ENCODE measurements around the gene C19orf81.

C19orf81 gene

DNA sequence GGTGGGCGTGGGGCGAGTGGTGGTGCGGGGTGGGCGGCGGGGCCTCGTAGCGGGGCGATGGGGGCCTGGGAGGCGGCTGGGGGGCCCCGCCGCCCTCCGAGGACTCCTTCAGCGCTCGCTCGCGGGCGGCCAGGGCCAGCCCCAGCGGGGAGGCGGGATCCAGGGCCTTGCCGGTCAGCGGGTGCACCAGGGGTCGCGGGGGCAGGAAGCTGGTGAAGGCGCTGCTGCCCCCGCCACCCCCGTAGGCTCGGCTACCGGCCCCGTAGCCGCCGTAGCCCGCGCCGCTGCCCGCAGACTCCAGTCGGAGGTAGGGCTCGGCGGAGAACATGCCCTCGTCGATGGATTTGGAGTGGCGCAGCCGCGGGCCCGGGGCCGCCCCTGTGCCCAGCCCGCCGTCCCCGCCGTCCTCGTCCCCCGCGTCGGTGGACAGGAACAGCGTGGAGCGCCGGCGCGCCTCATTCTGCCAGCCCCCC is 18.6 kb downstream of the C19orf81 start:
- H3K4me3 ChIP-seq (ENCODE audit: low read depth, low read length): no peak overlapping the region
- ChIA-PET CTCF (interaction anchor here (0.9 to 3.1 kb wide), 2 partner anchors 18 to 115 kb away, joined by 3 to 58 read pairs; no protein-coding TSS in a partner anchor), POLR2A (no interaction called here)
- TF ChIP-seq CTCF (IDR thresholded peaks at IDR 0.05; ENCODE audit: insufficient read depth, low read length, missing control alignments): no peak
- DNase-seq (ENCODE audit: low read depth, low spot score): no peak

GRCh38 chr19:50668416-50668815 is 19.2 kb downstream of the C19orf81 start:
- ChIA-PET CTCF (interaction anchor here (0.9 to 3.1 kb wide), 2 partner anchors 17 to 114 kb away, joined by 3 to 58 read pairs; no protein-coding TSS in a partner anchor), POLR2A (no interaction called here)
- no peak for DNase-seq (ENCODE audit: low read depth, low spot score)
- no peak overlapping the region for H3K4me3 ChIP-seq (ENCODE audit: low read depth, low read length)
- no peak for TF ChIP-seq CTCF (IDR thresholded peaks at IDR 0.05; ENCODE audit: insufficient read depth, low read length, missing control alignments)

DNA sequence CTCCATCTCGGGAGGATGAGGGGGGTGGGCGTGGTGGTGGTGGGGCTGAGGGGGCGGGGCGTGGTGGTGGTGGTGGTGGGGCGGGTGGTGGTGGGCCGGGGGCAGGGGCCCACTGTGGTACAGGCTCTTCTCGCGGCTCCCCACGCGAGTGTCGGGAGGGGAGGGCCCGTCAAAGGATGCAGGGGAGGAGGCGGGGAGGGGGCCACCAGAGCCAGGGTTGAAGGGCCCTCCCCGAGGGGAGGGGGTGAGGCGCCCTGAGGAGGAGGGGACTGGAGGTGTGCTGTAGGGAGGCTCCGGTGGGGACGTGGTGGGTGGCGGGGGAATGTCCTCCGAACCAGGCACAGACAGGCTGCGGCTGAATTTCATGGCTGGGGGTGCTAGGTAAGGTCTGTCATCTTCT is 19.6 kb downstream of the C19orf81 start:
- TF ChIP-seq CTCF (IDR thresholded peaks at IDR 0.05; ENCODE audit: insufficient read depth, low read length, missing control alignments): no peak
- CTCF ChIA-PET: interaction anchor here (0.6 to 3.1 kb wide), 26 partner anchors 9 to 428 kb away, joined by 3 to 58 read pairs (median 6); partner anchors contain the start of gene C19orf81

GRCh38 chr19:50669302-50670101 is 20.3 kb downstream of the C19orf81 start:
- CTCF ChIA-PET: interaction anchor here (0.5 to 3.1 kb wide), 39 partner anchors 9 to 427 kb away, joined by 3 to 58 read pairs (median 5); partner anchors contain the start of genes C19orf81 and CLEC11A
- no peak overlapping the region for H3K4me3 ChIP-seq (ENCODE audit: low read depth, low read length)
- POLR2A ChIA-PET: interaction anchor here (1.6 kb wide), 1 partner anchor 114 kb away, joined by 5 read pairs; no protein-coding TSS in a partner anchor
- peak; percentile 83 for TF ChIP-seq CTCF (IDR thresholded peaks at IDR 0.05; ENCODE audit: insufficient read depth, low read length, missing control alignments)
- DNase-seq (ENCODE audit: low read depth, low spot score): no peak

More for the DNA sequence above, 19.6 kb downstream of the C19orf81 start:
- DNase-seq (ENCODE audit: low read depth, low spot score): no peak
- H3K4me3 ChIP-seq (ENCODE audit: low read depth, low read length): no peak overlapping the region
- POLR2A ChIA-PET: interaction anchor here (1.6 kb wide), 1 partner anchor 115 kb away, joined by 5 read pairs; no protein-coding TSS in a partner anchor

DNA sequence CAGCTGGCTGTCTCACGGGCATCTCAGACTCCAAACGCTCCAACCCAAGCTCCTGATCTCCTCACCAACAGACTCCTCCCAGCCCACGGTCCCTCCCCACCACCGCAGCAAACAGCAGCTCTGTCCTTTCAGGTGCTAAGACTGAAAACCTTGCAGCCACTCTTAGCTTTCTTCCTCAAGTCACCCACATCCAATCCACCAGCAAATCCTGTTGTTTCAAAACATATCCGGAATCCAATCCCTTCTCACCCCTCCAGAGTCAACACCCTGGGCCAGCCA is 20.8 kb downstream of the C19orf81 start:
- POLR2A ChIA-PET: interaction anchor here (1.6 kb wide), 1 partner anchor 114 kb away, joined by 5 read pairs; no protein-coding TSS in a partner anchor
- TF ChIP-seq CTCF (IDR thresholded peaks at IDR 0.05; ENCODE audit: insufficient read depth, low read length, missing control alignments): no peak
- no peak for DNase-seq (ENCODE audit: low read depth, low spot score)
- CTCF ChIA-PET: interaction anchor here (0.5 to 3.1 kb wide), 38 partner anchors 9 to 427 kb away, joined by 3 to 58 read pairs (median 5); partner anchors contain the start of genes C19orf81 and CLEC11A
- no peak overlapping the region for H3K4me3 ChIP-seq (ENCODE audit: low read depth, low read length)

GRCh38 chr19:50673118-50673517 is 23.9 kb downstream of the C19orf81 start:
- ChIA-PET POLR2A (no interaction called here), CTCF (no interaction called here)
- no peak overlapping the region for H3K4me3 ChIP-seq (ENCODE audit: low read depth, low read length)
- DNase-seq (ENCODE audit: low read depth, low spot score): no peak
- no peak for TF ChIP-seq CTCF (IDR thresholded peaks at IDR 0.05; ENCODE audit: insufficient read depth, low read length, missing control alignments)
